ENCODE results near the gene TCOF1.

TCOF1 gene

GRCh38 chr5:150350524-150351344, 6.8 kb upstream of the TCOF1 start:
- peak; percentile 9 for DNase-seq (ENCODE audit: low spot score)

- no peak for DNase-seq (ENCODE audit: low spot score)
These were observed 5.1 kb upstream of the TCOF1 start for GRCh38 chr5:150352244-150353031.

- DNase-seq (ENCODE audit: low spot score) = no peak
These were observed 4.3 kb upstream of the TCOF1 start for GRCh38 chr5:150353032-150353675.

- no peak for DNase-seq (ENCODE audit: low spot score)
These were observed 1.7 kb upstream of the TCOF1 start for GRCh38 chr5:150355791-150356190.

GRCh38 chr5:150356575-150357294, 762 bp upstream of the TCOF1 start:
- DNase-seq (ENCODE audit: low spot score) = no peak

GRCh38 chr5:150358261-150359095, 981 bp downstream of the TCOF1 start:
- DNase-seq (ENCODE audit: low spot score) = no peak

GRCh38 chr5:150361301-150361700, 3.8 kb downstream of the TCOF1 start:
- DNase-seq (ENCODE audit: low spot score) = no peak

- DNase-seq (ENCODE audit: low spot score) = no peak
These were observed 5.7 kb downstream of the TCOF1 start for GRCh38 chr5:150363185-150363584.

GRCh38 chr5:150364004-150364403, 6.5 kb downstream of the TCOF1 start:
- DNase-seq (ENCODE audit: low spot score) = no peak

- DNase-seq (ENCODE audit: low spot score) = no peak
These were observed 11.0 kb downstream of the TCOF1 start for GRCh38 chr5:150368526-150368925.

- no peak for DNase-seq (ENCODE audit: low spot score)
These were observed 15.1 kb downstream of the TCOF1 start for GRCh38 chr5:150372639-150373038.

GRCh38 chr5:150374651-150375050, 17.2 kb downstream of the TCOF1 start:
- DNase-seq (ENCODE audit: low spot score) = no peak

GRCh38 chr5:150376799-150377771, 19.6 kb downstream of the TCOF1 start:
- no peak for DNase-seq (ENCODE audit: low spot score)

GRCh38 chr5:150377964-150378694, 20.6 kb downstream of the TCOF1 start:
- DNase-seq (ENCODE audit: low spot score) = no peak

- DNase-seq (ENCODE audit: low spot score) = no peak
These were observed 27.2 kb downstream of the TCOF1 start for GRCh38 chr5:150384701-150385100.

GRCh38 chr5:150386024-150386855, 28.7 kb downstream of the TCOF1 start:
- DNase-seq (ENCODE audit: low spot score) = no peak

- no peak for DNase-seq (ENCODE audit: low spot score)
These were observed 32.2 kb downstream of the TCOF1 start for GRCh38 chr5:150389531-150390266.
